ENCODE results near the gene OSM.

DNA sequence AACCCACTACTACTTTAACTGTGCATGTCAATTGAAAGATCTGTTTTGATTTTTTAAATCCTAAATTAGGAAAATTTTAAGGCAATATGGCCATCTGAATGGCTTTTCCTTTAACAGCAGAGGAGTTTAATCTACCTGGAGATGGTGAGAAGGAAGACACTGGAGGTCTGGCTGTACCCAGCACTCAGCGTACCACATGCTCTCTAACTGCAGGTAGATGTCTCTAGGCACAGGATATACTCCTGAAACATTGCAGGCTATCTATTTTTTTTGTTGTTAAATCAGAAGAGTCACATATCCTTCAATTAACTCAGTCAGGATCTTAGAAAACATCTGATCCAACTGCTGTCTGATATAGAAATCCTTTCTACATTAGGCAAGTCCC, 40.0 kb upstream of the OSM start:
- TF ChIP-seq, protein P1, sequence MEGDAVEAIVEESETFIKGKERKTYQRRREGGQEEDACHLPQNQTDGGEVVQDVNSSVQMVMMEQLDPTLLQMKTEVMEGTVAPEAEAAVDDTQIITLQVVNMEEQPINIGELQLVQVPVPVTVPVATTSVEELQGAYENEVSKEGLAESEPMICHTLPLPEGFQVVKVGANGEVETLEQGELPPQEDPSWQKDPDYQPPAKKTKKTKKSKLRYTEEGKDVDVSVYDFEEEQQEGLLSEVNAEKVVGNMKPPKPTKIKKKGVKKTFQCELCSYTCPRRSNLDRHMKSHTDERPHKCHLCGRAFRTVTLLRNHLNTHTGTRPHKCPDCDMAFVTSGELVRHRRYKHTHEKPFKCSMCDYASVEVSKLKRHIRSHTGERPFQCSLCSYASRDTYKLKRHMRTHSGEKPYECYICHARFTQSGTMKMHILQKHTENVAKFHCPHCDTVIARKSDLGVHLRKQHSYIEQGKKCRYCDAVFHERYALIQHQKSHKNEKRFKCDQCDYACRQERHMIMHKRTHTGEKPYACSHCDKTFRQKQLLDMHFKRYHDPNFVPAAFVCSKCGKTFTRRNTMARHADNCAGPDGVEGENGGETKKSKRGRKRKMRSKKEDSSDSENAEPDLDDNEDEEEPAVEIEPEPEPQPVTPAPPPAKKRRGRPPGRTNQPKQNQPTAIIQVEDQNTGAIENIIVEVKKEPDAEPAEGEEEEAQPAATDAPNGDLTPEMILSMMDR (IDR thresholded peaks at IDR 0.05; ENCODE audit: low read depth, low read length) = no peak
- no peak for TF ChIP-seq EZH2phosphoT487 (IDR thresholded peaks at IDR 0.05; ENCODE audit: low read depth)

Measured in OCI-LY3 (cell line).